GM10266 (cell line): ENCODE data around the gene ZC3H7B.

Experiments
- DNase-seq: peaks from one replicate; pipeline ENCODE4 v3.0.0; 2012; ENCODE audit errors: extremely low spot score
- CTCF ChIP-seq: IDR thresholded peaks from 2 replicates; pipeline ENCODE4 v1.5.1; 2012; ENCODE audit warnings: mild to moderate bottlenecking, low read depth; ENCODE audit not compliant: control insufficient read depth, insufficient read depth; ENCODE audit errors: missing control alignments

Gene ZC3H7B

GRCh38 chr22:41320416-41321240 lies 19.3 kb downstream of the ZC3H7B start:
- TF ChIP-seq CTCF: no peak
- DNase-seq: no peak

- DNase-seq: no peak
- TF ChIP-seq CTCF: no peak
These were observed 23.6 kb downstream of the ZC3H7B start for GRCh38 chr22:41324821-41325528.

GRCh38 chr22:41327124-41327523 lies 25.8 kb downstream of the ZC3H7B start:
- DNase-seq: no peak
- no peak for TF ChIP-seq CTCF

GRCh38 chr22:41330169-41330568 lies 28.8 kb downstream of the ZC3H7B start:
- DNase-seq: no peak
- TF ChIP-seq CTCF: no peak

- no peak for TF ChIP-seq CTCF
- no peak for DNase-seq
These were observed 31.1 kb downstream of the ZC3H7B start for GRCh38 chr22:41332217-41332939.

- no peak for DNase-seq
- no peak for TF ChIP-seq CTCF
These were observed 32.5 kb downstream of the ZC3H7B start for GRCh38 chr22:41333806-41334205.
